Measurements from ENCODE around the gene RPS4Y2. TPM values are rescaled to one million over a fixed set of nuclear protein-coding genes. Genes with fewer than 3 reads are reported as not detected.

RPS4Y2 gene
- total and polyA plus RNA-seq, 2 donors (not counting 3 experiments of a cell fraction or from before 2014, with no cell fraction given), result not detected

- ChIA-PET POLR2A (no interaction called here), CTCF (no interaction called here)
- Histone ChIP-seq H3K79me2 (ENCODE audit: control insufficient read depth, insufficient read depth, low read length) (no peaks in the 10 kb centered on the region), H3K4me1 (ENCODE audit: control insufficient read depth, extremely low read depth, insufficient read depth, low read length) (no peaks in the 10 kb centered on the region), H4K20me1 (replicated peaks; ENCODE audit: control insufficient read depth, extremely low read depth, insufficient read depth, low read length) (no peaks in the 10 kb centered on the region), H3K4me2 (ENCODE audit: insufficient read depth, low read length) (no peak overlapping the region), H3K36me3 (ENCODE audit: control insufficient read depth in 2 of 2, extremely low read depth in 1 of 2, insufficient read depth in 2 of 2, low read length in 2 of 2) (no peaks in the 10 kb centered on the region), H2AFZ (ENCODE audit: low read depth, low read length) (no peak overlapping the region), H3K27ac (ENCODE audit: insufficient read depth, low read depth, low read length) (no peak overlapping the region), H3K9me3 (replicated peaks; ENCODE audit: control insufficient read depth, insufficient read depth, low read length) (no peaks in the 10 kb centered on the region), H3K9me1 (replicated peaks; ENCODE audit: control insufficient read depth, extremely low read depth, insufficient read depth, low read length) (no peaks in the 10 kb centered on the region), H3K4me3 (replicated peaks in 1 of 3; ENCODE audit: insufficient read depth in 1 of 3, low read depth in 1 of 3, low read length in 3 of 3) (no peak overlapping the region), H3K9ac (replicated peaks; ENCODE audit: extremely low read depth, insufficient read depth, low read length) (no peak overlapping the region), H3K27me3 (ENCODE audit: control insufficient read depth in 2 of 2, insufficient read depth in 2 of 2, low read length in 2 of 2) (no peaks in the 10 kb centered on the region)
- dilution Hi-C loops (cut with MboI; ENCODE audit: extremely low pct_ligation_motif_present, low sequenced_read_pairs), result no loop called here
- no peak for DNase-seq (ENCODE audit: low read depth, low spot score)
- TF ChIP-seq EZH2 (IDR thresholded peaks at IDR 0.05; ENCODE audit: borderline replicate concordance, low read depth, low read length, severe bottlenecking) (no peak), MYC (IDR thresholded peaks at IDR 0.05; ENCODE audit: low read depth, low read length) (no peak), CTCF (IDR thresholded peaks at IDR 0.05; ENCODE audit: extremely low read depth in 1 of 2, insufficient read depth in 1 of 2, low read depth in 1 of 2, low read length in 2 of 2) (no peak), GATA2 (IDR thresholded peaks at IDR 0.05; ENCODE audit: insufficient read depth, insufficient read length, low read depth, low read length) (no peak), MAX (IDR thresholded peaks at IDR 0.05; ENCODE audit: insufficient read depth, insufficient read length) (no peak), FOS (IDR thresholded peaks at IDR 0.05; ENCODE audit: borderline replicate concordance, insufficient read depth, low read length) (no peak), JUN (IDR thresholded peaks at IDR 0.05; ENCODE audit: borderline replicate concordance, insufficient read depth, insufficient read length, low read depth) (no peak), POLR2A (IDR thresholded peaks at IDR 0.05; ENCODE audit: low read depth, low read length) (no peak), POLR2AphosphoS5 (IDR thresholded peaks at IDR 0.05; ENCODE audit: insufficient read depth, low read depth, low read length) (no peak)
- no peak for FAIRE-seq
- BruUV-seq (replicated peaks), result no TSS peak
- intact Hi-C loops (cut with micrococcal nuclease), result no loop called here
Measured at GRCh38 chrY:20813459-20813858, 57.6 kb downstream of the RPS4Y2 start.
